NCI-H446 (cell line): ENCODE data around the gene RPS27L.
A peak's percentile ranks its signal among the peaks of the same experiment; 100 is the strongest.

ENCODE experiments used
- DNase-seq, 2 experiments: peaks; one replicate each; lab custom pipeline; 2025; lab: John Stamatoyannopoulos, UW

The RPS27L gene

GRCh38 chr15:63188247-63188925, 31.1 kb upstream of the RPS27L start:
- DNase-seq = no peak

- no peak for DNase-seq
Observed at GRCh38 chr15:63187589-63188226, 30.4 kb upstream of the RPS27L start.

GRCh38 chr15:63186065-63186464, 28.8 kb upstream of the RPS27L start:
- DNase-seq = no peak

GRCh38 chr15:63185206-63185605, 27.9 kb upstream of the RPS27L start:
- DNase-seq = no peak

GRCh38 chr15:63181648-63182047, 24.4 kb upstream of the RPS27L start:
- no peak for DNase-seq

GRCh38 chr15:63180746-63181145, 23.5 kb upstream of the RPS27L start:
- no peak for DNase-seq

GRCh38 chr15:63178034-63178433, 20.8 kb upstream of the RPS27L start:
- no peak for DNase-seq

- no peak for DNase-seq
Observed at GRCh38 chr15:63176302-63176701, 19.0 kb upstream of the RPS27L start.

- peak in 1 of 2 experiments; percentile 14 for DNase-seq
Observed at GRCh38 chr15:63172851-63173451, 15.7 kb upstream of the RPS27L start.

- no peak for DNase-seq
Observed at GRCh38 chr15:63172376-63172775, 15.1 kb upstream of the RPS27L start.

GRCh38 chr15:63169788-63170187, 12.5 kb upstream of the RPS27L start:
- no peak for DNase-seq

- DNase-seq = no peak
Observed at GRCh38 chr15:63166219-63166618, 8.9 kb upstream of the RPS27L start.

GRCh38 chr15:63165166-63165859, 8.0 kb upstream of the RPS27L start:
- no peak for DNase-seq

GRCh38 chr15:63163217-63163616, 5.9 kb upstream of the RPS27L start:
- no peak for DNase-seq

- DNase-seq = no peak
Observed at GRCh38 chr15:63160638-63161037, 3.4 kb upstream of the RPS27L start.

- peak in 1 of 2 experiments; percentile 23 for DNase-seq
Observed at GRCh38 chr15:63157891-63158431, 684 bp upstream of the RPS27L start.

GRCh38 chr15:63156755-63157117, 541 bp downstream of the RPS27L start:
- DNase-seq = no peak

GRCh38 chr15:63156086-63156710, 1.1 kb downstream of the RPS27L start:
- DNase-seq = no peak

GRCh38 chr15:63155486-63155885, 1.8 kb downstream of the RPS27L start:
- no peak for DNase-seq

GRCh38 chr15:63151665-63152064, 5.6 kb downstream of the RPS27L start:
- DNase-seq = no peak

- DNase-seq = no peak
Observed at GRCh38 chr15:63146684-63147083, 10.6 kb downstream of the RPS27L start.

GRCh38 chr15:63145426-63145825, 11.9 kb downstream of the RPS27L start:
- DNase-seq = no peak
